ENCODE measurements around the gene CUEDC1. TPM values are rescaled to one million over a fixed set of nuclear protein-coding genes. Genes with fewer than 3 reads are reported as not detected.

CUEDC1 gene
- total and polyA plus RNA-seq, 8 donors, result 16.5 to 30.4 (median 21.7) TPM

DNA sequence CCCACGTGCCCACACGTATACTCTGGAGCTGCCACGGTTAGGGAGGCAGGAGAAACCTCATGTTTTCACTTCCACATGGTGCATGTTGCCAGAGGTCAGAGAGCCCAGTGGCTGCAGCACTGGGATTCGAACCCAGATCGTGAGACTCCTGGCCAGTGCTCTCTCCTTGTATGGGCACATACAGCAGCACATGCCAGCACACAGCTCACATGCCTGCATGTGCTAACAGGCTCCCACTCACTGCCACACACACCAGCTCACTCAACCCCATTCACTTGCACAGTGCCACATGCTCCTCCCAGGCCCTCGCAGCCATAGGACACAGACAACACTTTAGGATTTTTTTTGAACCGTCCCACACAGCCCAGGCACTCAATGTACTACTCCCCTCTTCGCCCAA, 55.8 kb downstream of the CUEDC1 start:
- WGBS, 2 donors, result 62 to 72% methylated on average over 8 of the region's 8 CpGs
- intact Hi-C loops (cut with DNase I), result loop anchor here in 1 of 3 donors (10.0 kb wide), 1 partner anchor 55 kb away; the partner anchor contains the start of gene CUEDC1
- peaks cover 56 to 77% (median 75%) of the 10 kb centered on the region in 3 donors for H3K4me1 ChIP-seq
- TF ChIP-seq, protein P1, sequence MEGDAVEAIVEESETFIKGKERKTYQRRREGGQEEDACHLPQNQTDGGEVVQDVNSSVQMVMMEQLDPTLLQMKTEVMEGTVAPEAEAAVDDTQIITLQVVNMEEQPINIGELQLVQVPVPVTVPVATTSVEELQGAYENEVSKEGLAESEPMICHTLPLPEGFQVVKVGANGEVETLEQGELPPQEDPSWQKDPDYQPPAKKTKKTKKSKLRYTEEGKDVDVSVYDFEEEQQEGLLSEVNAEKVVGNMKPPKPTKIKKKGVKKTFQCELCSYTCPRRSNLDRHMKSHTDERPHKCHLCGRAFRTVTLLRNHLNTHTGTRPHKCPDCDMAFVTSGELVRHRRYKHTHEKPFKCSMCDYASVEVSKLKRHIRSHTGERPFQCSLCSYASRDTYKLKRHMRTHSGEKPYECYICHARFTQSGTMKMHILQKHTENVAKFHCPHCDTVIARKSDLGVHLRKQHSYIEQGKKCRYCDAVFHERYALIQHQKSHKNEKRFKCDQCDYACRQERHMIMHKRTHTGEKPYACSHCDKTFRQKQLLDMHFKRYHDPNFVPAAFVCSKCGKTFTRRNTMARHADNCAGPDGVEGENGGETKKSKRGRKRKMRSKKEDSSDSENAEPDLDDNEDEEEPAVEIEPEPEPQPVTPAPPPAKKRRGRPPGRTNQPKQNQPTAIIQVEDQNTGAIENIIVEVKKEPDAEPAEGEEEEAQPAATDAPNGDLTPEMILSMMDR (IDR thresholded peaks at IDR 0.05), result no peak
- no peak overlapping the region for H3K4me3 ChIP-seq
- no peaks in the 10 kb centered on the region for H3K27me3 ChIP-seq
- H3K27ac ChIP-seq, result peak overlapping the region; percentile 71 to 96 (median 82)
- DNase-seq (no peak), FAIRE-seq (no peak), ATAC-seq (no peak)
- no peaks in the 10 kb centered on the region for H3K9me3 ChIP-seq
- H3K36me3 ChIP-seq, result no peaks in the 10 kb centered on the region

DNA sequence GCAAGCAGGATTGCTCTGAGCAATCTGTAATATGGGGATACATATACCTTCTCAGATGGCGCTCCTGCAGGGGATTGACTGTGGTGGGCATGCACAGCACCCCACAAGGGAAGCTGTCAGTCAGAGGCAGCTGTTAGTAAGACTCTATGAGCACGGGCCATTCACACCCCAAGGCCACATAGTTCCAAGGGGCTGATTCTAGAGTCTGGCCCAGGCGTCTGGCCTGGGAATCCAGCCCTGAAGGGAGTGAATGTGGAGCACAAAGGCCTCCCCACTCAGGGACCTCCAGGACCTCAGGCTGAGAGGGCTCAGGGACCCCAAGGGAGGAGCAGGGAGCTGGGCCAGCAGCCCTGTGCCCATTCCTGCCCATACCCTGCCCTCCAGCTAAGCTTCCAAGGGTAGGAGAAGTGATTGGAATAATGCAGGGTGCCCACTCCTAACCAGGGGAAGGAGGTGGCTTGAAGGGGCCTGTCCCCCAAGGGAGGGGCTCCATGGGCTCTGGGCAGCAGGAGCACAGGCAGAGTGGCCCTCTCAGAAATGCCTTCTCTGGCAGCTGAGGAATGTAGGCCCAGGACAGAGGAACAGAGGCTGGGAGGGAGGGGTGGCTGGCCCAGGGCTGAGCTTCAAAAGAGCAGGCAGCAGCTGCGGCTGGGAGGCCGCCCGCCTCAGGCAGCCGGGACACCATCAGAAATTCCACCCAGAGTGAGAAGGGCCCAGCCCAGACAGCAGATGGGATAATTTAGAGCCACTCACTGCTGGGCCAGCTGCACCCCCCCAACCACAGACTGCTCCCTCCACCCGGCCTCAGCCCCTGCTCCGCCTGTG, 56.5 kb downstream of the CUEDC1 start:
- Histone ChIP-seq H3K36me3 (no peaks in the 10 kb centered on the region), H3K27ac (peak overlapping the region; percentile 71 to 96 (median 82)), H3K4me3 (no peak overlapping the region), H3K27me3 (no peaks in the 10 kb centered on the region), H3K9me3 (no peaks in the 10 kb centered on the region), H3K4me1 (peaks cover 55 to 77% (median 75%) of the 10 kb centered on the region in 3 donors)
- WGBS, 2 donors, result 44 to 45% methylated on average over 8 to 9 of the region's 9 CpGs
- FAIRE-seq (no peak), DNase-seq (peak in 2 of 6 donors; percentile 56 to 58), ATAC-seq (peak in 3 of 4 donors; percentile 5 to 14 (median 11))
- TF ChIP-seq, protein P1 (IDR thresholded peaks at IDR 0.05), result no peak
- intact Hi-C loops (cut with DNase I), result loop anchor here in 1 of 3 donors (10.0 kb wide), 1 partner anchor 56 kb away; the partner anchor contains the start of gene CUEDC1

DNA sequence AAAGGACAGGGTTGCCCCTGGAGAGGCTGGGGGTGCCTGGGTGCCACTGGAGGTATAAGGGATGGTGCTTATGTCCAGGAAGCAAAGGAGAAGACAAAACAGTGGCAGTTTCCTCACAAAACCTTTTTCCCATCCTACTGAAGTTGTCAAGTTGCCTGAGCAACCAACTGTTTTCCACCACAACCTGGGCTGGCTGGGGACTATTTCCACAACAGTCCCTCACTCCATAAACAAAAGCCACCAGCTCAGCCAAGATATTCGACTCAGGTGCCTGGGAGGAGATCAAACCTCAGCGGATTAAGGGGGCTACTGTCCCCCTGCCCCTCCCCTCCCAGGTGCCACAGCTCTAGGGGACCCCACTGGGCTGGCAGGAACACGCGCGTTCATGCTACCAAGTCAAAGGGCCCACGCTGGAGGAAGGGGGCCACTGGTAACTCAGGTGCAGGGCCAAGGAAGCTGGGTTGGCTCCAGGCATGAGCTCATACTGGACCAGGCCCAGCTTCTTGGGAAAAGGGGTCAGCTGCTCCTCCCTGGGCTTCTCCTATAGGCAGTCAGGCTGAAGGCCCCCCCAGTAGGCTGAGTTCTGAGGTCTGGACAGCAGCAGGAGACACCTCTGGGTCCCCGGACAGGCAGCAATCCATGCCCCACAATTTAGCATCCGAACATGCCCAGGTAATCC, 59.7 kb downstream of the CUEDC1 start:
- WGBS, 2 donors, result 46 to 49% methylated on average over 8 of the region's 8 CpGs
- ATAC-seq (peak; percentile 44 to 54 (median 48)), FAIRE-seq (no peak), DNase-seq (peak; percentile 71 to 87 (median 80))
- Histone ChIP-seq H3K36me3 (no peaks in the 10 kb centered on the region), H3K27ac (peak overlapping the region; percentile 85 to 96 (median 95)), H3K27me3 (no peaks in the 10 kb centered on the region), H3K9me3 (no peaks in the 10 kb centered on the region), H3K4me3 (no peak overlapping the region), H3K4me1 (peaks cover 67 to 77% (median 76%) of the 10 kb centered on the region in 3 donors)
- TF ChIP-seq, protein P1 (IDR thresholded peaks at IDR 0.05), result no peak
- intact Hi-C loops (cut with DNase I), result loop anchor here in 1 of 3 donors (10.0 kb wide), 1 partner anchor 59 kb away; the partner anchor contains the start of gene CUEDC1

DNA sequence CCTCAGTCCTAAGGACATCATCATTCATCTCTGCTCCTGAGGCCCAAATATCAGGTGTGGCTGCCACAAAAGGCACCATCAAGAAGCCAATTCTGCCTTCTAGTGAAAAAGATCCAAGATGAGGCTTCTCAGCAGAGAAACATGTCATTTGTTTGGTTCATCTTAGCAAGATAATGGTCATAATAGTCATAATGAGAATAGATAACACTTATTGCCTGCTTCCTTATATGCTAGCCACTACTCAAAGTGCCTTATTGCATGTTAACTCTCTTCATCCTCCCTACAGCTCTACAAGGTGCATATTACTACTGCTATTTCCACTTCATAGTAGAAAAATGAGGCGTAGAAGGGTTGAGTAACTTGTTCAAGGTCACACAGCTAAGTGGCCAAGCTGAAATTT, 60.4 kb downstream of the CUEDC1 start:
- DNase-seq (no peak), FAIRE-seq (no peak), ATAC-seq (no peak)
- TF ChIP-seq, protein P1 (IDR thresholded peaks at IDR 0.05), result no peak
- WGBS, 2 donors, result 23 to 28% methylated on average over 1 of the region's 1 CpG
- peaks cover 68 to 77% (median 76%) of the 10 kb centered on the region in 3 donors for H3K4me1 ChIP-seq
- H3K9me3 ChIP-seq, result no peaks in the 10 kb centered on the region
- intact Hi-C loops (cut with DNase I), result loop anchor here in 1 of 3 donors (10.0 kb wide), 1 partner anchor 60 kb away; the partner anchor contains the start of gene CUEDC1
- peak overlapping the region; percentile 85 to 96 (median 95) for H3K27ac ChIP-seq
- no peaks in the 10 kb centered on the region for H3K36me3 ChIP-seq
- peak overlapping the region in 1 of 4 donors; percentile 9 for H3K4me3 ChIP-seq
- H3K27me3 ChIP-seq, result no peaks in the 10 kb centered on the region
